ENCODE data around the gene ADARB1. TPM values are rescaled to one million over a fixed set of nuclear protein-coding genes. Genes with fewer than 3 reads are reported as not detected.

Gene ADARB1
- total and polyA plus RNA-seq, 2 experiments from 2014 or later: 4.8 to 14.8 TPM

GRCh38 chr21:45200031-45200430, 125.7 kb downstream of the ADARB1 start:
- Histone ChIP-seq H3K4me2 (no peak overlapping the region), H3K4me3 (no peak overlapping the region), H3F3A (replicated peaks; ENCODE audit: low read depth) (no peaks in the 10 kb centered on the region), H3K4me1 (ENCODE audit: insufficient read depth) (no peaks in the 10 kb centered on the region), H3K27me3 (ENCODE audit: insufficient read depth) (no peaks in the 10 kb centered on the region), H3K79me2 (replicated peaks; ENCODE audit: insufficient read depth) (no peaks in the 10 kb centered on the region), H4K20me1 (replicated peaks; ENCODE audit: insufficient read depth) (no peaks in the 10 kb centered on the region; the same call in 1 of the 2 replicates), H3K27ac (ENCODE audit: low read depth) (no peak overlapping the region), H3K36me3 (ENCODE audit: insufficient read depth) (no peaks in the 10 kb centered on the region), H2AFZ (no peak overlapping the region), H3K9me2 (ENCODE audit: insufficient read depth) (no peaks in the 10 kb centered on the region)
- peaks cover 7% of the 10 kb centered on the region; the same call in 2 of the 3 replicates for H3K4me1 Mint-ChIP-seq
- no peaks in the 10 kb centered on the region for H3K9me3 Mint-ChIP-seq
- DNase-seq (ENCODE audit: low spot score): no peak
- H3K27me3 Mint-ChIP-seq (ENCODE audit: insufficient read depth, low read depth, poor library complexity): peaks cover 3% of the 10 kb centered on the region
- TF ChIP-seq EZH2 (IDR thresholded peaks at IDR 0.05; ENCODE audit: low read depth, unreplicated experiment) (no peak), STAT1 (IDR thresholded peaks at IDR 0.05; ENCODE audit: unreplicated experiment) (no peak), JUNB (IDR thresholded peaks at IDR 0.05; ENCODE audit: unreplicated experiment) (no peak), CREB1 (CRISPR knock-in tag; IDR thresholded peaks at IDR 0.05; ENCODE audit: low read depth) (no peak), ZNF114 (CRISPR knock-in tag; IDR thresholded peaks at IDR 0.05) (no peak), NANOG (IDR thresholded peaks at IDR 0.05; ENCODE audit: borderline replicate concordance) (no peak), EZH2phosphoT487 (IDR thresholded peaks at IDR 0.05; ENCODE audit: unreplicated experiment) (no peak), CTCF (conservative IDR thresholded peaks at IDR 0.05; ENCODE audit: low read depth in 2 of 2) (no peak), ETS1 (IDR thresholded peaks at IDR 0.05) (no peak), ZNF331 (CRISPR knock-in tag; IDR thresholded peaks at IDR 0.05; ENCODE audit: low read depth) (no peak), POLR2AphosphoS5 (IDR thresholded peaks at IDR 0.05; ENCODE audit: low read depth) (no peak), ZNF462 (CRISPR knock-in tag; IDR thresholded peaks at IDR 0.05) (no peak), REST (IDR thresholded peaks at IDR 0.05; ENCODE audit: unreplicated experiment) (no peak)
- ATAC-seq: no peak
- no peak overlapping the region for H3K27ac Mint-ChIP-seq
- H3K36me3 Mint-ChIP-seq (ENCODE audit: low read depth): no peaks in the 10 kb centered on the region
- no peak overlapping the region for H3K4me3 Mint-ChIP-seq
